Measurements from ENCODE around the gene SPNS3.

GRCh38 chr17:4523946-4524345, 90.2 kb downstream of the SPNS3 start:
- TF ChIP-seq CTCF (IDR thresholded peaks at IDR 0.05 in 8 of 11, conservative IDR thresholded peaks at IDR 0.05 in 3 of 11) (no peak), POLR2AphosphoS5 (IDR thresholded peaks at IDR 0.05) (no peak)

All from spleen (tissue), 7 donors.